H1 (cell line): ENCODE results near the gene CAPZA2. TPM values are rescaled to one million over a fixed set of nuclear protein-coding genes. Genes with fewer than 3 reads are reported as not detected.

ENCODE experiments used
- CTCF ChIA-PET: fragments of 300-600 bp; sonication (Branson Sonifier 250); formaldehyde crosslinking; loops from one replicate; lab custom pipeline; 2021; ENCODE audit not compliant: partially characterized antibody; lab: Charles Lee
- POLR2A ChIA-PET: fragments of 300-600 bp; sonication (Branson Sonifier 250); formaldehyde crosslinking; loops from one replicate; lab custom pipeline; 2021; ENCODE audit warnings: inconsistent platforms; ENCODE audit not compliant: partially characterized antibody; lab: Charles Lee
- DNase-seq, 2 experiments: peaks; one replicate each; pipeline versions ENCODE4 v3.0.0 to v3.0.0-alpha.2; 2010 to 2022; ENCODE audit warnings: low spot score in 2 of 2, low read depth in 1 of 2, mixed read lengths in 1 of 2
- FAIRE-seq: peaks from 2 replicates; lab custom pipeline; 2011; peaks lifted over from hg19 to GRCh38; lab: Jason Lieb, UNC
- H2AFZ ChIP-seq: 2 replicates; pipeline ENCODE4 v1.8.1; 2012; ENCODE audit warnings: low read length, inconsistent platforms
- H2AK5ac ChIP-seq: 2 replicates; pipeline ENCODE4 v1.6.1; 2013; ENCODE audit warnings: low read depth, low read length
- H2BK120ac ChIP-seq: replicated peaks from 2 replicates; pipeline ENCODE3; 2013; ENCODE audit warnings: low read depth, low read length, inconsistent platforms
- H2BK12ac ChIP-seq: 2 replicates; pipeline ENCODE4 v1.6.1; 2013; ENCODE audit warnings: low read depth, low read length
- H2BK15ac ChIP-seq: 2 replicates; pipeline ENCODE4 v1.6.1; 2013; ENCODE audit warnings: low read length
- H2BK20ac ChIP-seq: 2 replicates; pipeline ENCODE4 v1.6.1; 2013; ENCODE audit warnings: low read length
- H2BK5ac ChIP-seq: 2 replicates; pipeline ENCODE4 v1.6.1; 2013; ENCODE audit warnings: low read depth, low read length
- H3K14ac ChIP-seq: 2 replicates; pipeline ENCODE4 v1.6.1; 2013; ENCODE audit warnings: inconsistent platforms; ENCODE audit not compliant: insufficient read length
- H3K18ac ChIP-seq: 2 replicates; pipeline ENCODE4 v1.6.1; 2013; ENCODE audit warnings: low read length; ENCODE audit errors: extremely low read depth
- H3K23ac ChIP-seq: 2 replicates; pipeline ENCODE4 v1.6.1; 2013; ENCODE audit warnings: inconsistent platforms; ENCODE audit not compliant: insufficient read length
- H3K23me2 ChIP-seq: 2 replicates; pipeline ENCODE4 v1.6.1; 2013; ENCODE audit warnings: low read depth, low read length
- H3K27ac ChIP-seq: 2 replicates; pipeline ENCODE4 v1.6.1; 2011; ENCODE audit warnings: low read depth, low read length, inconsistent platforms
- H3K27me3 ChIP-seq, 4 experiments: replicated peaks in 1 of 4; 1 replicate in 1 of 4; 2 replicates in 3 of 4; pipeline versions ENCODE4 v1.6.1 to v1.8.1; 2011 to 2013; ENCODE audit warnings: low read length in 3 of 4, mild to moderate bottlenecking in 3 of 4, inconsistent platforms in 2 of 4, mixed read lengths in 2 of 4, moderate library complexity in 1 of 4; ENCODE audit not compliant: control insufficient read depth in 3 of 4, insufficient read depth in 3 of 4; ENCODE audit errors: extremely low read depth in 1 of 4
- H3K36me3 ChIP-seq, 4 experiments: 2 replicates each; pipeline versions ENCODE4 v1.6.1 to v1.8.1; 2011 to 2013; ENCODE audit warnings: mild to moderate bottlenecking in 4 of 4, low read length in 3 of 4, moderate library complexity in 2 of 4, control low read depth in 1 of 4, inconsistent platforms in 1 of 4; ENCODE audit not compliant: insufficient read depth in 4 of 4, control insufficient read depth in 2 of 4
- H3K4ac ChIP-seq: replicated peaks from 2 replicates; pipeline ENCODE3; 2013; ENCODE audit warnings: low read length, low read depth, mixed read lengths, inconsistent platforms; ENCODE audit not compliant: insufficient read length
- H3K4me1 ChIP-seq, 4 experiments: replicated peaks in 1 of 4; 1 replicate in 1 of 4; 2 replicates in 3 of 4; pipeline versions ENCODE4 v1.6.1 to v1.8.1; 2011 to 2013; ENCODE audit warnings: low read length in 3 of 4, inconsistent platforms in 2 of 4, mixed read lengths in 1 of 4; ENCODE audit not compliant: insufficient read depth in 4 of 4, control insufficient read depth in 3 of 4
- H3K4me2 ChIP-seq, 2 experiments: 2 replicates each; pipeline versions ENCODE4 v1.6.1 to v1.8.1; 2011 to 2013; ENCODE audit warnings: low read depth in 2 of 2, low read length in 2 of 2, control low read depth in 1 of 2, inconsistent platforms in 1 of 2, mild to moderate bottlenecking in 1 of 2; ENCODE audit not compliant: insufficient read depth in 1 of 2
- H3K4me3 ChIP-seq, 4 experiments: fragments of 200-600, 300-600 bp in 1 of 4; sonication (generic), shearing (Covaris generic), sonication (Bioruptor Twin) in 1 of 4; 2 replicates each; pipeline versions ENCODE4 v1.5.1 to v1.8.1; 2011 to 2016; ENCODE audit warnings: low read length in 4 of 4, low read depth in 3 of 4, control low read depth in 2 of 4, inconsistent platforms in 2 of 4, mild to moderate bottlenecking in 2 of 4, mixed read lengths in 1 of 4, moderate library complexity in 1 of 4; ENCODE audit not compliant: insufficient read depth in 2 of 4; ENCODE audit errors: extremely low read depth in 1 of 4
- H3K56ac ChIP-seq: replicated peaks from 2 replicates; pipeline ENCODE3; 2013; ENCODE audit warnings: low read depth, mild to moderate bottlenecking, mixed read lengths, low read length, inconsistent platforms; ENCODE audit not compliant: insufficient read length
- H3K79me1 ChIP-seq: 2 replicates; pipeline ENCODE4 v1.6.1; 2013; ENCODE audit warnings: low read depth, low read length, control low read depth
- H3K79me2 ChIP-seq, 2 experiments: 2 replicates each; pipeline versions ENCODE4 v1.6.1 to v1.8.1; 2012 to 2013; ENCODE audit warnings: low read length in 2 of 2, mild to moderate bottlenecking in 2 of 2, inconsistent platforms in 1 of 2; ENCODE audit not compliant: insufficient read depth in 2 of 2, control insufficient read depth in 1 of 2
- H3K9ac ChIP-seq, 4 experiments: replicated peaks in 1 of 4; 1 replicate in 1 of 4; 2 replicates in 3 of 4; pipeline versions ENCODE4 v1.6.1 to v1.8.1; 2011 to 2013; ENCODE audit warnings: low read depth in 3 of 4, low read length in 3 of 4, control low read depth in 2 of 4, mild to moderate bottlenecking in 2 of 4, moderate library complexity in 2 of 4, inconsistent platforms in 1 of 4; ENCODE audit errors: extremely low read depth in 1 of 4
- H3K9me3 ChIP-seq, 2 experiments: 2 replicates each; pipeline versions ENCODE4 v1.6.1 to v1.8.1; 2012 to 2013; ENCODE audit warnings: mild to moderate bottlenecking in 2 of 2, moderate library complexity in 2 of 2, control low read depth in 1 of 2, inconsistent platforms in 1 of 2, low read depth in 1 of 2, low read length in 1 of 2, mixed read lengths in 1 of 2; ENCODE audit not compliant: insufficient read depth in 2 of 2
- H4K20me1 ChIP-seq, 2 experiments: replicated peaks in 1 of 2; 2 replicates each; pipeline versions ENCODE3 to v1.8.1; 2011 to 2013; ENCODE audit warnings: inconsistent platforms in 2 of 2, low read length in 2 of 2, mild to moderate bottlenecking in 1 of 2; ENCODE audit not compliant: insufficient read depth in 2 of 2, control insufficient read depth in 1 of 2
- H4K5ac ChIP-seq: 2 replicates; pipeline ENCODE4 v1.6.1; 2013; ENCODE audit warnings: low read length, low read depth, mixed read lengths, inconsistent platforms; ENCODE audit not compliant: insufficient read length
- H4K8ac ChIP-seq: 2 replicates; pipeline ENCODE4 v1.8.0; 2013; ENCODE audit warnings: mild to moderate bottlenecking, moderate library complexity, low read length, inconsistent platforms; ENCODE audit not compliant: insufficient read depth; ENCODE audit errors: extremely low read depth
- H4K91ac ChIP-seq: replicated peaks from 2 replicates; pipeline ENCODE3; 2013; ENCODE audit warnings: low read length, mixed read lengths, inconsistent platforms; ENCODE audit not compliant: insufficient read length
- ATF3 ChIP-seq: IDR thresholded peaks from 2 replicates; pipeline ENCODE4 v1.6.1; 2011; ENCODE audit warnings: low read depth, mild to moderate bottlenecking, low read length; ENCODE audit not compliant: insufficient read depth
- CHD2 ChIP-seq: IDR thresholded peaks from 2 replicates; pipeline ENCODE4 v1.6.1; 2012; ENCODE audit warnings: low read length, improper control_type of control experiment
- MAX ChIP-seq: IDR thresholded peaks from 2 replicates; pipeline ENCODE4 v1.6.1; 2012; ENCODE audit warnings: inconsistent platforms
- POLR2A ChIP-seq, 2 experiments: IDR thresholded peaks; 1 replicate in 1 of 2; 2 replicates in 1 of 2; pipeline ENCODE4 v1.6.1; 2011; ENCODE audit warnings: low read depth in 2 of 2, low read length in 2 of 2, mild to moderate bottlenecking in 2 of 2; ENCODE audit errors: control extremely low read depth in 1 of 2
- SAP30 ChIP-seq: fragments of 300-600 bp; sonication (generic); IDR thresholded peaks from 2 replicates; pipeline ENCODE4 v1.7.1; 2012; ENCODE audit warnings: low read length, moderate library complexity, mild to moderate bottlenecking, inconsistent platforms; ENCODE audit not compliant: insufficient read depth, insufficient replicate concordance
- SP1 ChIP-seq: IDR thresholded peaks from 2 replicates; pipeline ENCODE4 v1.6.1; 2011; ENCODE audit warnings: low read depth, low read length
- TAF1 ChIP-seq: IDR thresholded peaks from 2 replicates; pipeline ENCODE4 v1.6.1; 2011; ENCODE audit warnings: mild to moderate bottlenecking, low read depth, low read length
- YY1 ChIP-seq: IDR thresholded peaks from 2 replicates; pipeline ENCODE4 v1.6.1; 2011; ENCODE audit warnings: low read depth, mild to moderate bottlenecking, low read length
- WGBS, 2 experiments: shearing (Covaris generic) in 1 of 2; methylation state at CpG; one replicate each; pipeline versions ENCODE4 v1.1.6 to v1.1.7; 2013 to 2015; ENCODE audit warnings: low lambda C conversion rate in 2 of 2, mixed read lengths in 2 of 2, inconsistent platforms in 1 of 2, low coverage in 1 of 2, missing lambda C conversion rate in 1 of 2; ENCODE audit not compliant: insufficient replicate concordance in 2 of 2, insufficient coverage in 1 of 2, insufficient read length in 1 of 2; ENCODE audit errors: extremely low coverage in 1 of 2, missing lambda C conversion rate in 1 of 2; 5-methylcytosine and 5-hydroxymethylcytosine counted together
- polyA plus RNA-seq, 7 experiments: library from polyadenylated mRNA; depleted of rRNA in 3 of 7; stranded (reverse) in 5 of 7; unstranded in 2 of 7; fragments of >200 nt in 5 of 7; fragments of 200-250 nt in 2 of 7; gene quantifications; 1 replicate in 5 of 7; 2 replicates in 1 of 7; 4 replicates in 1 of 7; pipeline versions ENCODE4 v1.2.1 to v1.2.3, GENCODE V29; 2011 to 2013; ENCODE audit warnings: missing spikeins in 2 of 7, mixed read lengths in 2 of 7
- total RNA-seq: library from RNA; stranded (reverse); fragmentation: NEBNext Ultra II Directional; extraction: Animal tissue kit (Norgen Biotek cat#: 25700); gene quantifications from 2 replicates; pipeline ENCODE4 v1.2.1, GENCODE V29; 2021
- TF ChIP-seq, protein P1 (sequence below), 3 experiments: IDR thresholded peaks; 1 replicate in 2 of 3; 2 replicates in 1 of 3; pipeline versions ENCODE4 v1.5.1 to v1.6.1; 2011; ENCODE audit warnings: low read length in 3 of 3, mild to moderate bottlenecking in 3 of 3, inconsistent platforms in 2 of 3, low read depth in 1 of 3, moderate library complexity in 1 of 3; ENCODE audit not compliant: insufficient read depth in 1 of 3; ENCODE audit errors: control extremely low read depth in 1 of 3
- TF ChIP-seq, protein P2 (sequence below): IDR thresholded peaks from 2 replicates; pipeline ENCODE4 v1.6.1; 2011; ENCODE audit warnings: low read length, improper control_type of control experiment

CAPZA2 gene
- total and polyA plus RNA-seq, 2 of the 8 experiments (the other 6 are each of a cell fraction or from before 2014, with no cell fraction given), result 33.2 to 145 TPM

GRCh38 chr7:116873619-116874018 is 11.2 kb downstream of the CAPZA2 start:
- Histone ChIP-seq H3K23me2 (no peaks in the 10 kb centered on the region; the same call in 1 of the 2 replicates), H2BK20ac (no peak overlapping the region), H3K79me2 (peaks cover 20 to 98% of the 10 kb centered on the region in 2 experiments), H2BK120ac (no peak overlapping the region), H3K36me3 (peaks cover 0 to 5% (median under 1%) of the 10 kb centered on the region in 4 experiments; a peak in 1 of 8 replicates), H2AK5ac (no peak overlapping the region), H3K18ac (no peak overlapping the region), H4K8ac (no peak overlapping the region), H3K56ac (no peak overlapping the region), H2BK12ac (no peak overlapping the region), H3K4me3 (no peak overlapping the region), H3K14ac (no peak overlapping the region), H2BK5ac (no peak overlapping the region), H3K4me1 (no peaks in the 10 kb centered on the region), H2AFZ (no peak overlapping the region), H4K5ac (no peak overlapping the region), H3K23ac (no peak overlapping the region), H3K27ac (no peak overlapping the region), H3K4ac (no peak overlapping the region), H3K9me3 (no peaks in the 10 kb centered on the region), H4K91ac (no peak overlapping the region), H2BK15ac (no peak overlapping the region), H3K79me1 (peaks cover 7% of the 10 kb centered on the region), H3K27me3 (no peaks in the 10 kb centered on the region), H3K9ac (no peak overlapping the region), H4K20me1 (peaks cover 6 to 19% of the 10 kb centered on the region in 2 experiments), H3K4me2 (no peak overlapping the region)
- WGBS, 2 experiments, result 84% methylated on average over 1 of the region's 1 CpG; no CpG with 5 or more reads in 1 of the 2 experiments
- no peak for DNase-seq
- FAIRE-seq, result no peak
- ChIA-PET POLR2A (interaction anchor here (1.2 to 2.1 kb wide), 2 partner anchors 9 to 11 kb away, joined by 3 to 4 read pairs; partner anchors contain the start of gene CAPZA2), CTCF (interaction anchor here (0.6 to 1.4 kb wide), 3 partner anchors 9 to 254 kb away, joined by 3 to 4 read pairs (median 3); no protein-coding TSS in a partner anchor)
- TF ChIP-seq, protein P1, sequence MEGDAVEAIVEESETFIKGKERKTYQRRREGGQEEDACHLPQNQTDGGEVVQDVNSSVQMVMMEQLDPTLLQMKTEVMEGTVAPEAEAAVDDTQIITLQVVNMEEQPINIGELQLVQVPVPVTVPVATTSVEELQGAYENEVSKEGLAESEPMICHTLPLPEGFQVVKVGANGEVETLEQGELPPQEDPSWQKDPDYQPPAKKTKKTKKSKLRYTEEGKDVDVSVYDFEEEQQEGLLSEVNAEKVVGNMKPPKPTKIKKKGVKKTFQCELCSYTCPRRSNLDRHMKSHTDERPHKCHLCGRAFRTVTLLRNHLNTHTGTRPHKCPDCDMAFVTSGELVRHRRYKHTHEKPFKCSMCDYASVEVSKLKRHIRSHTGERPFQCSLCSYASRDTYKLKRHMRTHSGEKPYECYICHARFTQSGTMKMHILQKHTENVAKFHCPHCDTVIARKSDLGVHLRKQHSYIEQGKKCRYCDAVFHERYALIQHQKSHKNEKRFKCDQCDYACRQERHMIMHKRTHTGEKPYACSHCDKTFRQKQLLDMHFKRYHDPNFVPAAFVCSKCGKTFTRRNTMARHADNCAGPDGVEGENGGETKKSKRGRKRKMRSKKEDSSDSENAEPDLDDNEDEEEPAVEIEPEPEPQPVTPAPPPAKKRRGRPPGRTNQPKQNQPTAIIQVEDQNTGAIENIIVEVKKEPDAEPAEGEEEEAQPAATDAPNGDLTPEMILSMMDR (IDR thresholded peaks at IDR 0.05; ENCODE audit: control extremely low read depth in 1 of 3, insufficient read depth in 1 of 3, low read depth in 1 of 3, low read length in 3 of 3), result no peak
- TF ChIP-seq POLR2A (IDR thresholded peaks at IDR 0.05; ENCODE audit: control extremely low read depth in 1 of 2, low read depth in 2 of 2, low read length in 2 of 2) (no peak), YY1 (no peak), MAX (no peak), ATF3 (no peak), SP1 (no peak), SAP30 (no peak), CHD2 (no peak), TAF1 (no peak)
- TF ChIP-seq, protein P2, sequence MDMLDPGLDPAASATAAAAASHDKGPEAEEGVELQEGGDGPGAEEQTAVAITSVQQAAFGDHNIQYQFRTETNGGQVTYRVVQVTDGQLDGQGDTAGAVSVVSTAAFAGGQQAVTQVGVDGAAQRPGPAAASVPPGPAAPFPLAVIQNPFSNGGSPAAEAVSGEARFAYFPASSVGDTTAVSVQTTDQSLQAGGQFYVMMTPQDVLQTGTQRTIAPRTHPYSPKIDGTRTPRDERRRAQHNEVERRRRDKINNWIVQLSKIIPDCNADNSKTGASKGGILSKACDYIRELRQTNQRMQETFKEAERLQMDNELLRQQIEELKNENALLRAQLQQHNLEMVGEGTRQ, result no peak
